HL-60 (cell line): ENCODE measurements around the gene ZNF185.

ENCODE experiments used
- DNase-seq, 2 experiments: peaks; one replicate each; pipeline ENCODE4 v3.0.0-alpha.2; 2010 to 2020; ENCODE audit warnings: low read depth in 1 of 2, low spot score in 1 of 2
- H3K27ac ChIP-seq: fragments of 250-450 bp; sonication (Bioruptor Pico); replicated peaks from 2 replicates; pipeline ENCODE4 v1.5.1; 2020; ENCODE audit warnings: mild to moderate bottlenecking, moderate library complexity
- H3K27me3 ChIP-seq: fragments of 250-450 bp; sonication (Bioruptor Pico); 2 replicates; pipeline ENCODE4 v1.5.1; 2021; ENCODE audit warnings: mild to moderate bottlenecking, moderate library complexity; ENCODE audit not compliant: insufficient read depth, poor library complexity, severe bottlenecking
- H3K4me3 ChIP-seq: replicated peaks from 2 replicates; pipeline ENCODE4 v1.5.1; 2011; ENCODE audit warnings: mild to moderate bottlenecking, control low read depth, low read length; ENCODE audit not compliant: insufficient read depth
- CTCF ChIP-seq: IDR thresholded peaks from one replicate; pipeline ENCODE4 v1.5.1; 2011; ENCODE audit warnings: low read length, control low read depth, inconsistent platforms; ENCODE audit not compliant: insufficient read depth
- GABPA ChIP-seq: IDR thresholded peaks from 2 replicates; pipeline ENCODE4 v1.6.1; 2012; ENCODE audit warnings: low read depth
- POLR2AphosphoS5 ChIP-seq: IDR thresholded peaks from 2 replicates; pipeline ENCODE4 v1.6.1; 2012; ENCODE audit warnings: low read depth
- REST ChIP-seq: IDR thresholded peaks from 2 replicates; pipeline ENCODE4 v1.6.1; 2012; ENCODE audit warnings: low read depth; ENCODE audit not compliant: insufficient replicate concordance
- SPI1 ChIP-seq: IDR thresholded peaks from 2 replicates; pipeline ENCODE4 v1.6.1; 2012; ENCODE audit warnings: low read depth, mild to moderate bottlenecking, borderline replicate concordance

The ZNF185 gene

GRCh38 chrX:152915541-152916241, 17.8 kb downstream of the ZNF185 start:
- Histone ChIP-seq H3K27ac (no peak overlapping the region), H3K27me3 (no peaks in the 10 kb centered on the region), H3K4me3 (no peak overlapping the region)
- TF ChIP-seq CTCF (peak; percentile 51), REST (no peak)
- DNase-seq, result peak; percentile 27 to 31

GRCh38 chrX:152917656-152918579, 20.1 kb downstream of the ZNF185 start:
- no peak for DNase-seq
- Histone ChIP-seq H3K27ac (no peak overlapping the region), H3K4me3 (no peak overlapping the region), H3K27me3 (no peaks in the 10 kb centered on the region)
- TF ChIP-seq REST (no peak), GABPA (no peak), POLR2AphosphoS5 (no peak), CTCF (no peak), SPI1 (no peak)

- no peak for DNase-seq
- no peak overlapping the region for H3K27ac ChIP-seq
- TF ChIP-seq REST, result no peak
- H3K4me3 ChIP-seq, result no peak overlapping the region
- H3K27me3 ChIP-seq, result no peaks in the 10 kb centered on the region
Observed at GRCh38 chrX:152918707-152919106, 20.8 kb downstream of the ZNF185 start.
